BLaER1 treated with 17β-estradiol and CSF1 and Interleukin-3, amounts not matched to agents 10 nM and 100 nM (cell line): ENCODE results near the gene STK39.

ENCODE experiments used
- H3K27ac ChIP-seq, 11 experiments: shearing (Covaris generic); formaldehyde crosslinking; 2 replicates each; pipeline ENCODE4 v1.8.1; 2022
- H3K27me3 ChIP-seq, 11 experiments: shearing (Covaris generic); formaldehyde crosslinking; 2 replicates each; pipeline ENCODE4 v1.8.1; 2022
- H3K36me3 ChIP-seq, 11 experiments: shearing (Covaris generic); formaldehyde crosslinking; 2 replicates each; pipeline ENCODE4 v1.8.1; 2022
- H3K4me1 ChIP-seq, 10 experiments: shearing (Covaris generic); formaldehyde crosslinking; 2 replicates each; pipeline ENCODE4 v1.8.1; 2022
- H3K4me2 ChIP-seq, 11 experiments: shearing (Covaris generic); formaldehyde crosslinking; 2 replicates each; pipeline ENCODE4 v1.8.1; 2022
- H3K4me3 ChIP-seq, 10 experiments: shearing (Covaris generic); formaldehyde crosslinking; 2 replicates each; pipeline ENCODE4 v1.8.1; 2022
- H3K9ac ChIP-seq, 11 experiments: shearing (Covaris generic); formaldehyde crosslinking; 2 replicates each; pipeline ENCODE4 v1.8.1; 2022
- H3K9me3 ChIP-seq, 11 experiments: shearing (Covaris generic); formaldehyde crosslinking; replicated peaks in 1 of 11; 2 replicates each; pipeline ENCODE4 v1.8.1; 2022
- H4K20me1 ChIP-seq, 11 experiments: shearing (Covaris generic); formaldehyde crosslinking; 2 replicates each; pipeline ENCODE4 v1.8.1; 2022
- Cebpa-rat ChIP-seq, 11 experiments: shearing (Covaris generic); IDR thresholded peaks; 2 replicates each; pipeline ENCODE4 v1.8.1; 2022

Gene STK39

DNA sequence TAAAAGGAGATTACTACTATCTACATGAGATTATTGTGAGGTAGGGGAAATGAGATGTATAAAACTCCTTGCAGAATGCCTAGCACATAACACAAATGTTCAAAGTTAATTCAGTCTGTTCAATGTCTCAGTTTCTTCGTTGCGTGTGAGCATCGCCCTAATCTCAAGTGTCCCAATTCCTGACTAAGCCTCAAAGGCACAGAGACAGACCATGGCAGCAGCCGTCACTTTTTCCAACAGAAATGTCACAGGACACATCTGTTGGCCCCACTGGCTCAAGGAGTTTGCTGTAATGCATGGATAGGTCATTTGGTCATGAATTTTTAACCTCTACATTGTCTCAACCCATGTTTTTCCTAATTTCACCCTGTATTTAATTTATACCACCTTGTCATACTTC is 75.3 kb downstream of the STK39 start:
- no peak overlapping the region for H3K27ac ChIP-seq
- no peak overlapping the region for H3K9ac ChIP-seq
- H4K20me1 ChIP-seq: no peaks in the 10 kb centered on the region
- TF ChIP-seq Cebpa-rat (IDR thresholded peaks at IDR 0.05): no peak
- H3K4me3 ChIP-seq: no peak overlapping the region
- peak overlapping the region in 4 of 11 experiments; percentile 3 to 67 (median 52); a peak in 7 of 22 replicates for H3K4me2 ChIP-seq
- no peaks in the 10 kb centered on the region for H3K9me3 ChIP-seq
- H3K4me1 ChIP-seq: peaks cover 67 to 95% (median 81%) of the 10 kb centered on the region in 10 experiments
- no peaks in the 10 kb centered on the region for H3K27me3 ChIP-seq
- peaks cover 0 to 56% (median 19%) of the 10 kb centered on the region in 11 experiments; a peak in 12 of 22 replicates for H3K36me3 ChIP-seq

DNA sequence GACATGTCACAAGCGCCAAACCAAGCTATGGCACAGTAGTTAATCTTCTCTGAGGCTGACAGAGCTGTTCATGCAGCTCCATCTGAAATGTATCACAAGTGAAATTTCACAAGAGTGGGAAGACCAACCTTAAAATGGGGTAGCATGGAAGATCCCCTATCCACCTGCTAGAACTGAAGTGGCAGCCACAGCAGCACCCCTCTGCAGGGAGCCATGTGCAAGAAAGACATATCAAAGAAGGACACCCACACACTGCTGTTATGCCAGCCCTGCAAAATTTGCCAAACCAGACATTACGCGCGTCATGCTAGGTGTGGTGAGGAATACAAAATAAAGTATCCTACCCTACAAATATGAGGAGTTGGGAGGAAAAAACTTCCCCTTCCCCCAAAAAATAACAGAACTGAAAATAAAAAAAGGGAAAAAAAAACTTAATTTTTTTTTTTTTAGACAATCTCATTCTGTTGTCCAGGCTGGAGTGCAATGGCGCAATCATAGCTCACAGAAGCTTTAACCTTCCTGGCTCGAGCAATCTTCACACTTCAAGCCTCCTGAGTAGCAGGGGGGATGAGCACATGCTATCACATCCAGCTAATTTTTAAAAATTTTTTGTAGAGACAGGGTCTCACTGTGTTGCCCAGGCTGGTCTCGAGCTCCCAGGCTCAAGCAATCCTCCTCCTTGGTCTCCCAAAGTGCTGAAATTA is 76.2 kb downstream of the STK39 start:
- H3K4me3 ChIP-seq: no peak overlapping the region
- peaks cover 67 to 96% (median 81%) of the 10 kb centered on the region in 10 experiments for H3K4me1 ChIP-seq
- H3K4me2 ChIP-seq: peak overlapping the region; percentile 34 to 67 (median 56)
- no peak overlapping the region for H3K9ac ChIP-seq
- TF ChIP-seq Cebpa-rat (IDR thresholded peaks at IDR 0.05): peak in 1 of 11 experiments; percentile 13; a peak in 2 of 22 replicates
- H4K20me1 ChIP-seq: no peaks in the 10 kb centered on the region
- H3K27me3 ChIP-seq: no peaks in the 10 kb centered on the region
- peaks cover 0 to 65% (median 19%) of the 10 kb centered on the region in 11 experiments; a peak in 12 of 22 replicates for H3K36me3 ChIP-seq
- peak overlapping the region in 2 of 11 experiments; percentile 6 to 32; a peak in 2 of 22 replicates for H3K27ac ChIP-seq
- no peaks in the 10 kb centered on the region for H3K9me3 ChIP-seq

DNA sequence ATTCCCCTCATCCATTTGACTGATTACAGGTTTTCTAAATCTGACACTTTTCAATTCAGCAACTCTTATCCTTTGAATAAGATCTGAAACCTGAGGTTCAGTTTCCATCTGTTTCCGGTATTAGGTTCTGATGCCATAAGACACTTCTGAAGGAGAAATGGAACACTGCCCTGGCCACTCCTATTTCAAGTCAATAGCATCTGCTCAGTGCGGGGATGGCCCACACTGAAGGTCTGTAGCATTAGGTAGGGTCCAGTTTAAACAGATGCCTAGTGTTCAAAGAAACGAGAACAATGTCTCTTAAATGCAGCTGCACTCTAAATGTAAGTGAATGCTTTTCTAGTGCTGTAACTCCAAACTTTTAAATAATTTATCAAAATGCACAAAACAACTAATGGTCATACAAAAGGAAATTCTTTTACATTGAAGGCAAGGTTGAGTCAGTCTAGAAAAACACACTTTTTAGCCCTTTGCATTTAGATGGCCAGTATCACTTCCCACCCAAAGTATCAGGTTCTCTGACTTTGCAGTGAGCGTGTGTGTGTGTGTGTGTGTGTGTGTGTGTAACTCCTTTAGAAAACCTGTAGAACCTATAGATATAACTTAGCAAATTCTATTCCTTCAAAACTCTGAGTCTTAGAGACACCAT is 78.2 kb downstream of the STK39 start:
- Histone ChIP-seq H3K36me3 (peaks cover 0 to 79% (median 16%) of the 10 kb centered on the region in 11 experiments; a peak in 12 of 22 replicates), H3K27me3 (no peaks in the 10 kb centered on the region), H3K9me3 (no peaks in the 10 kb centered on the region), H3K4me3 (no peak overlapping the region), H3K9ac (no peak overlapping the region), H3K27ac (peak overlapping the region in 3 of 11 experiments; percentile 4 to 30 (median 17); a peak in 2 of 22 replicates), H3K4me1 (peaks cover 68 to 93% (median 81%) of the 10 kb centered on the region in 10 experiments), H3K4me2 (peak overlapping the region; percentile 39 to 67 (median 56)), H4K20me1 (peaks cover 0 to 5% (median 0%) of the 10 kb centered on the region in 11 experiments; a peak in 1 of 22 replicates)
- no peak for TF ChIP-seq Cebpa-rat (IDR thresholded peaks at IDR 0.05)

DNA sequence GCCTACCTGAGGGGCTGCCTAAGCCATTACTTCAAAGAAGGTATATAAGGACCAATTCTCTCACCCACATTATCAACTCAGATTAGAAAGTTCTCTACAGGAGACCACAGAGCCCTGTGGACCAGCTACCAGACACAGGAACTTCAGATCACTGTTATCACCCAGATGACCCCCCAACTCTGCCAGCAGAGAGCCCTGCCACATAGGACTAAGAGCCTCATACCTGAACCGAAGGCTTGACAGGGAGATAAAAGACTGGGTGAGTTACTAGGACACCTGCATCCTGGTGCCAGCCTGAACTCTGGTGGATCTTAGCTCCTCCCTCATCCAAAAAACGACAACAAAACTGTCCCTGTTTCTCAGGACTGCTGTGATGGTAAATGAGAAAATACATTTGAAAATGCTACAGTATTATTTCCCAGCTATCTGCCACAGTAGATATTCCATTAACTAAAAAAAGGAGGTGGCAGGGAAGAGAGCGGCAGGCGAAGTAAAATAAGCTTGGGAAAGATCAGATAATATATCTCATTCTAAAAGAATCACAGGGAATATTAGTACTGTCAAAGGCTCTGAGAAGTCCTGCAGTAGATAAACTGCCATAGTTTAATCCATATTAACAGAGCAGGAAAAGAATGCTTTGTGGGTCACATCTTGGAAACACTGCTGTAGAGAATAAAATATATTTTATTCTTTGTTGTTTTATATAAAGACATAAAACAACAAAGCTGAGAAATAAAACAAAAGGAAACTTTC is 79.7 kb downstream of the STK39 start:
- Histone ChIP-seq H3K36me3 (peaks cover 0 to 83% (median 21%) of the 10 kb centered on the region in 11 experiments; a peak in 16 of 22 replicates), H3K27ac (peak overlapping the region in 5 of 11 experiments; percentile 23 to 44 (median 35); a peak in 5 of 22 replicates), H3K4me3 (no peak overlapping the region), H3K9ac (no peak overlapping the region), H3K4me2 (peak overlapping the region; percentile 59 to 88 (median 66); a peak in 19 of 22 replicates), H3K4me1 (peaks cover 66 to 83% (median 75%) of the 10 kb centered on the region in 10 experiments), H3K9me3 (no peaks in the 10 kb centered on the region), H3K27me3 (no peaks in the 10 kb centered on the region), H4K20me1 (peaks cover 0 to 5% (median 0%) of the 10 kb centered on the region in 11 experiments; a peak in 1 of 22 replicates)
- TF ChIP-seq Cebpa-rat (IDR thresholded peaks at IDR 0.05): no peak

DNA sequence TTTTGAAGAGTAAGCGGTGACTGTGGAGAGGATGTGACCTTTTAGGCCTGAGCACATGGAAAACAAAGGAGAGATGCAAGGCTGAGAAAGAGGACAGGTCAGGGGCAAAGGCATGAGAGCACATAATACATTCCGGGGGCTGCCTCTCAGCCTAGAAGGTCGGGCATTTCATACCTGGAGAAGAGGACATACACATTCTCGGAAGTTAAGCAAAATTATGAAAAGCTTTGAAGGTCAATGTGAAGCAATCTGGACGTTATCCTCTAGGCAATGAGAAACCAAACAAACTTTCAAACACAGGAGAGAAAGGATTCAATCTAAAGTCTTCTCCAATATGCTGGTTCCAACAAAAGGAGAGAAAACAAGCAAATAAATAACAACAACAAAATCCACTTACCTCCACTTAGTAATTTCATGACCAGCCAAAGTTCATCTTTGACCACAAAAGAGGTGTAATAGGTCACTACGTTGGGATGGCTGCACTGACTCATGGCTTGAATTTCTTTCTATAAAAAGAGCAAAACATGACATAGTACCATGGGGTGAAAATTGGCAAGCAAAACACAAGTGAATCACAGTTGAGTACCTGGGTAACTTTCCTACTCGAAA is 80.4 kb downstream of the STK39 start:
- no peak overlapping the region for H3K4me3 ChIP-seq
- H3K4me2 ChIP-seq: peak overlapping the region; percentile 59 to 88 (median 66)
- TF ChIP-seq Cebpa-rat (IDR thresholded peaks at IDR 0.05): no peak
- peaks cover 0 to 83% (median 21%) of the 10 kb centered on the region in 11 experiments; a peak in 16 of 22 replicates for H3K36me3 ChIP-seq
- no peaks in the 10 kb centered on the region for H3K9me3 ChIP-seq
- peaks cover 0 to 5% (median 0%) of the 10 kb centered on the region in 11 experiments; a peak in 1 of 22 replicates for H4K20me1 ChIP-seq
- H3K27me3 ChIP-seq: no peaks in the 10 kb centered on the region
- H3K4me1 ChIP-seq: peaks cover 64 to 79% (median 72%) of the 10 kb centered on the region in 10 experiments
- no peak overlapping the region for H3K9ac ChIP-seq
- peak overlapping the region in 6 of 11 experiments; percentile 2 to 55 (median 36); a peak in 8 of 22 replicates for H3K27ac ChIP-seq

DNA sequence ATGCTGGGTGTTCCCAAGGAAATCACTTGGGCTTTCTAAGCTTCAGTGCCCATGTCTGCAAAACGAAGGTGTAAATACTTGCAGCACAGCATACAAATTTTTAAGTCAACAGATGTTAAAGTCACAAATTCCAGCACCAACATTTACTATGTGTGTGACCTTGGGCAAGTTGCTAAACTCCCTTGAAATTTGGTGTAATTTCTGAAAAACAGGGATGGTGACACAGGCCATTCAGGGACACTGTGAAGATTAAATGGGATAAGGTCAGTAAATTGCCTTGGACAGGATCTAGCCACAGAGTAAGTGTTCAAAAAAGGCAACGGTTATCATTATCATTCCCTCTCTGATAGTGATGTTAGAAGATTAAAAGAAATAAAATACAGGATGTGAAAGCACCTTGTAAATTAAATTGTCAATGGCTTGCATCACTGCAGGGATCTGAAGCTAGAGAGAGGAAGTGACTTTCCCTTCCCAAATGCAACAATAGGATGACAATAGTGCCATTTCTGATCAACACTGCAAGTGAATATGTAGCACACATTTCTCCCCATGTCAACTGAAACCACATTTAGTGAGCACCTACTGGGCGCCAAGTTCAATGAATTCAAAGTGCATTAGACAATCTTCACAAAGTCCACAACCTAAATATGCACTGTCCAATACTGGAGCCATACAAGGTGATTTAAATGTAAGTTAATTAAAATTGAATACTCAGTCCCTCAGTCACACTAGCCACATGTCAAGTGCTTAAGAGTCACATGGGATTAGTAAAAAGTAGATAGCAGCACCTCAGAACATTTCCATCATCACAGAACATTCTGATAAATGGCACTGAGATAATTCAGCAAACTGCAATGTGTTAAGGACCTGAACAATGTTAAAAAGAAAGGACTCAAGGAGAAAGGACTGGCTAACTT is 81.2 kb downstream of the STK39 start:
- Histone ChIP-seq H3K4me3 (peak overlapping the region in 4 of 10 experiments; percentile 6 to 37 (median 20); a peak in 5 of 20 replicates), H4K20me1 (peaks cover 0 to 5% (median 0%) of the 10 kb centered on the region in 11 experiments; a peak in 1 of 22 replicates), H3K27ac (peak overlapping the region in 9 of 11 experiments; percentile 1 to 65 (median 44); a peak in 15 of 22 replicates), H3K36me3 (peaks cover 0 to 84% (median 25%) of the 10 kb centered on the region in 11 experiments; a peak in 16 of 22 replicates), H3K4me2 (peak overlapping the region; percentile 59 to 88 (median 66)), H3K4me1 (peaks cover 57 to 71% (median 65%) of the 10 kb centered on the region in 10 experiments), H3K9ac (peak overlapping the region in 5 of 11 experiments; percentile 14 to 62 (median 19); a peak in 7 of 22 replicates), H3K9me3 (no peaks in the 10 kb centered on the region), H3K27me3 (no peaks in the 10 kb centered on the region)
- peak in 1 of 11 experiments; percentile 30; a peak in 1 of 22 replicates for TF ChIP-seq Cebpa-rat (IDR thresholded peaks at IDR 0.05)

DNA sequence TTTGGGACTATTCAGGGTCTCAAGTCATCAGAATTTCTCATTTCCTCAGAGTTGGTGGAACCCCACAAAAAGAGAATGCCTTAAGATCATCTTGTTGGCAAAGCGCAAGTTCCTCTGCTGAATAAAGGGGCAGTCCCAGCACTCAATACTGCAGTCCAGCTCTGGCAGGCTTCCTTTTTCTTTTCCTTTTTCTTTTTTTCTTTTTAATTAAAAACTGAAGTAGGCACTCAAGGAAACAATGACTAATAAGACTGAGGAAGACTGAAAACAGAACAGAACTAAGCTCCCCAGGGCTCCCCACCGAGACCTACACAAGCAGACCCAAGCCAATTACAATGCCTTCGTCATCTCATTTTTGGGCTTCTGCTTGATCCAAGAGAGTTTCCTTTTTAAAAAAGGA is 82.0 kb downstream of the STK39 start:
- peak overlapping the region in 5 of 11 experiments; percentile 15 to 62 (median 27); a peak in 9 of 22 replicates for H3K9ac ChIP-seq
- no peaks in the 10 kb centered on the region for H3K9me3 ChIP-seq
- H3K27me3 ChIP-seq: no peaks in the 10 kb centered on the region
- peaks cover 56 to 70% (median 62%) of the 10 kb centered on the region in 10 experiments for H3K4me1 ChIP-seq
- peak overlapping the region in 4 of 10 experiments; percentile 6 to 37 (median 20); a peak in 6 of 20 replicates for H3K4me3 ChIP-seq
- H3K4me2 ChIP-seq: peak overlapping the region; percentile 59 to 88 (median 66)
- peaks cover 0 to 83% (median 22%) of the 10 kb centered on the region in 11 experiments; a peak in 16 of 22 replicates for H3K36me3 ChIP-seq
- H3K27ac ChIP-seq: peak overlapping the region in 9 of 11 experiments; percentile 1 to 65 (median 44); a peak in 16 of 22 replicates
- no peak for TF ChIP-seq Cebpa-rat (IDR thresholded peaks at IDR 0.05)
- H4K20me1 ChIP-seq: peaks cover 0 to 5% (median 0%) of the 10 kb centered on the region in 11 experiments; a peak in 1 of 22 replicates
